GM12801 (cell line): Measurements from ENCODE around the gene BCL2.

Experiments used
- TF ChIP-seq, protein P1 (sequence below): IDR thresholded peaks from one replicate; pipeline ENCODE4 v1.5.1; 2011; ENCODE audit warnings: control low read depth; ENCODE audit not compliant: insufficient read length; ENCODE audit errors: extremely low read depth

Gene BCL2

DNA sequence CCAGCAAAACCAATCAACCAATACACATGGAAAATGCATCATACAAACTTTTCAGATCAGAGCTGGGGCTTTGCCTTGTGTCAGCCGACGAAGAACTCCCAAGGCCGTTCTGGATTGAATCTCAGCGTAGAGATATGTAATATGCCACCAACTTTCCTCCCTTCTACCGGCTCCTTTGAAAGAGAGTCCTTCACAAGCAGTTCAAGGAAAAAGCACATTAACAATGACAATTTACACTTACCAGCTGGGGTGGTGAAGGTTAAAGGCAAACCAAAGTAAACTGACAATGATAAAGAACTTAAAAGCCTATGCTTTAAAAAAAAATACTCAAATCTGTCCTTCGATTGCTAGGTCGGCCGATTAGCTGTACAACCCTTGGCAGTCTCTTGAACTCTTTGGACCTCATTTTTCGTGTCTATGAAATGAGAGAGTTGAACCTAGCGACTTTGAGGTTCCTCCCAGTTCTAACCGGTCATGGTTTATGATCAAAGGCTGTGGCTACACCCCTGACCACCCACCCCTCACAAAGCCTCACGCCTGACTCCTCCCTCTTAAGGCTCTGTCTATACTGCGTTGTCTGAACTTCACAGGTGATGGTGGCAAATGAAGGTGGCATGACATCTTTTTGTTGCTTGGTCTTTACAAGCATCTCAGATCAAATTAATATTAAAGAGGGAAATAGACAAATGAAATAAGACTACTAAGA is 46.2 kb downstream of the BCL2 start:
- TF ChIP-seq, protein P1, sequence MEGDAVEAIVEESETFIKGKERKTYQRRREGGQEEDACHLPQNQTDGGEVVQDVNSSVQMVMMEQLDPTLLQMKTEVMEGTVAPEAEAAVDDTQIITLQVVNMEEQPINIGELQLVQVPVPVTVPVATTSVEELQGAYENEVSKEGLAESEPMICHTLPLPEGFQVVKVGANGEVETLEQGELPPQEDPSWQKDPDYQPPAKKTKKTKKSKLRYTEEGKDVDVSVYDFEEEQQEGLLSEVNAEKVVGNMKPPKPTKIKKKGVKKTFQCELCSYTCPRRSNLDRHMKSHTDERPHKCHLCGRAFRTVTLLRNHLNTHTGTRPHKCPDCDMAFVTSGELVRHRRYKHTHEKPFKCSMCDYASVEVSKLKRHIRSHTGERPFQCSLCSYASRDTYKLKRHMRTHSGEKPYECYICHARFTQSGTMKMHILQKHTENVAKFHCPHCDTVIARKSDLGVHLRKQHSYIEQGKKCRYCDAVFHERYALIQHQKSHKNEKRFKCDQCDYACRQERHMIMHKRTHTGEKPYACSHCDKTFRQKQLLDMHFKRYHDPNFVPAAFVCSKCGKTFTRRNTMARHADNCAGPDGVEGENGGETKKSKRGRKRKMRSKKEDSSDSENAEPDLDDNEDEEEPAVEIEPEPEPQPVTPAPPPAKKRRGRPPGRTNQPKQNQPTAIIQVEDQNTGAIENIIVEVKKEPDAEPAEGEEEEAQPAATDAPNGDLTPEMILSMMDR, result no peak

DNA sequence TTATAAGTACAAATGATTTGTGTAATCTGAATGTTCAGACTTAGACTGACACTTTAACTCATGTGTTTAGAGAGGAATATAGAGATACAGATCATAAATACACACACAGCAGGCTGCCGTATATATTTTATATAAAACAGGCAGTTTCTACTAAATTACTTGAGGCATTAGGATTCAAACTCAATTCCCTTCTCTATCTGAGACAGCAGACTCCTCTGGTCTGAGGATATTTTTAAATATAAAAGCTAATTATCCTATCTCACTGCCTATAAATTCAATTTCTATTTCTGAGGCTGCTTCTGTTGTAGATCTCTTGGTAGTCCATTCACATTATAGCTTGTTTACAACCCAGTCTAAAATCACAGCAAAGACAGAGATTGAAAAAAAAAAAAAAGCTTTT is 46.9 kb downstream of the BCL2 start:
- TF ChIP-seq, protein P1, result no peak

DNA sequence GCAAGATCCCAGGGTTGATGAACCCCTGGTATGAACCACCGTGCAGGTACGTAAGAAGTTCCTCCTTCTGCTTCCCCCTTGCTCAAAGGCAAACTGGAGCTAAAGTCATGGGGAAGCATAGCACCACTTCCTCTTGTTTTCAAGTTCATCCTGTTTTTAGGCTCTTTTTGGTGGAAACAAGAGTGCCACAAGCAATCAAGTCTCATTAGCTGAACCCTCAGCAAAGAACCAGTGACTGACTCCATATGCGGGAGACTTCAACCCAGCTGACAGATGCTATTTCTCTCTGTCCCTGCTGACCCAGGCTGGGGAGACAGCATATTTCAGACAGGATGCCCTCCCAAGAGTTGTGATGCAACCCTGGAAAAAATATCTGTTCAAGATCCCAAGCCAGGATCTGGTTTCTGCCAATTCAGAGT is 47.7 kb downstream of the BCL2 start:
- TF ChIP-seq, protein P1, result no peak

DNA sequence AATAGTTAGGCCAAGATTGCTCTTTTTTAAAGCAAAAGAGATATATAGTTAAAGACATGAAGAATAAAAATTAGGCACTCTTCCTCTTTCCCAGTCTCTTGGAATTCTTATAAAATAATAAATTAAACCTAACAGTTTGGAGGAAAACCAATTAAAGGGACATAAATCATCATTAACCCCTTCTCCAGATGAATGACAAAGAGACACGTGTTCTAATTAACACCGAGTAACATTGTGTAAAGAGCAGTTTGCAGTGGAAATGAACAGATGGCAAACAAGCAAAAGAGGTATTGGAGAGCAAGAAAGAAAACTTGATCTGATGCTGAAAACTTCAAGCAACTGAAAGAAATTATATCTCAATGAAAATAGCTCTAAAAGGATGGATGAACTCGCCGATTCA is 48.4 kb downstream of the BCL2 start:
- TF ChIP-seq, protein P1, result no peak

DNA sequence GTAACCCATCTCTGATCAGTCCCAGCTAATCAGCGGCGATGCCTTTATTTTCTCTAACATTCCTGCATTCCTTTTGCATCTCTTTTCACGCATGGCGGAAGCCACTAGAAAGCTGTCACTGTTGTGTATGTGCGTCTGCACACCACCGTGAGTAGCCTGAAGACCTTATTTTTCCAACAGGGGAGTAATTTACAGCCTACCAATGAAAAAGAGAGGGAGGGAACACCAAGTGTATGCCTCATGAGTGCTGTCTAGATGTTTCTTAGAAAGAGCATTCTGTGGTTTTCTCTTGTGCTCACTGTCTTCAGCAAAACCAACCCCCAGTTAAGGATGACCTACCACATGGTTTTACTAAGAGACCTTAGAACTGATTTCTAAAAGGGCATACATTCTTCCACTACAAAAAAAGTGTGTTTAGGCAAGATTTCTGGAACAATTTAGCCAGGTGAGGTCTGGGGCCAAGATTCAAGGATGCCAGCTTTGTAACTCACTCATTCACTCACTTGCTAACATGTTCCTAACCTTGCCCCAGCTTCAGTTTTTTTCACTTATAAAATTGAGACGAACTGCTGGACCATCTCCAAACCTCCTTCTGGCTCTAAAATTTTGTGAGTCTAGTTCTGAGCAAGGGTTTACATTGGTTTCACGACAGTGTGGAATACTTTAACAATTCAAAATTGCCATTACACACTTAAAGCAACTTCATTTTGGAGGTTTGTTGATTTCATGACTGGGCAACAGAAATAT is 51.4 kb downstream of the BCL2 start:
- TF ChIP-seq, protein P1, result no peak

DNA sequence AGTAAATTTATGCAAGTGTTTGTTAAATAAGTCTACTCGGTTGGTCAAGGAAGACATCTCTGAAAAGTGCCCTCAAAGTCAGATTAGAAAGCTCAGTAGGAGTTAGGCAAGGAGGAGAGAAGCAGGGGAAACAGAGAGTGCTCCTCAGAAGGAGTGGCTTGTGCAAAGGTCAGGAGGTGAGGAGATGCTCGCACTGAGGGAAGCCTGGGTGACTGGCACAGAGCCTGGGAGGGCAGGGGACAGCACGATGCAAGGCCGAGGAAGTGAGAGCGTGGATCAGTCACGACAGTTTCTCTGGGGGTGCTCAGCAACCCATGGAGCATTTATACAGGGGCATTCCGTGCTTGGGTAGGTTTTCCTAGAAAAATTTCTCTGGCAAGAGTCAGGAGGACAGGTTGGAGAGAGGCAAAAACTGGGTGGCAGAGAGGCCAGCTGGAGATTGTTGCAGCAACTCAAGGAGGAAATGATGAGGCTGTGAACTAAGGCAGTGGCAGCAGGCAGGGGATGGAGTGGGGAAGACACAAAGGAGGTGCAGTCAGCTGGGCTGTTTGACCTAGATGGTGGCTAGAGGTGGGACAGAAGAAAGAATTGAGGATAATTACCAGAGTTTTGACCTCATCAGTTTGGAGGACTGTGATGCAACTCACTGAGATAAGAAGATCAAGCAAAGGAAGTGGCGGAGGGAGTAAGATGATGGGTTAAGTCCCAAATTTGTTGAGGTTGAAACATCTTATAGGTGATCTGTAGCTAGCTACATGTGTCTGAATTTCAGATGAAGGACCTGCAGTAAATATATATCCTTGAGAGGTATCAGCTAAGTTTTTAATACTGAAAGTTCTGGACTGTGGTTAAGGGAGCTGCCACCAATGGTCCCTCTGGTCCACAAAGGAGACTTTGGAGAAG is 52.4 kb downstream of the BCL2 start:
- TF ChIP-seq, protein P1, result no peak

DNA sequence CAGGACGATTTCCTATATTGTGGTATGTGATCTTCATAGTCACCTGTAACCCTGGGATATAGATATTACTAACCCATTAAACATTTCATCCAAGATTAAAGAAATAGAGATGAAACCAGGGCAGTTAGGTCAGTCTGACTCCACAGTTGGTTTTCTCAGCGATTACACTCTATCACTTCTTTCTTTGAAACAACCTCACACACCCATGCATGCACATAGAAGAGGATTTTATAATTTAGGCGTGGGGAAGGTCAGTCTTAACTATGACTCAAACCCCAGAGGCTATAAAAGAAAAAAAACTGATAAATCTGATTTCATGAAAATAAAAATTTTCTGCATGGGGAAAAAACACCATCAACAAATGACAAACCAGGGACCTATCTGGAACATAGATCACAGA is 54.2 kb downstream of the BCL2 start:
- TF ChIP-seq, protein P1, result no peak
